B cell (primary cell): ENCODE results near the gene UCN3. TPM values are rescaled to one million over a fixed set of nuclear protein-coding genes. Genes with fewer than 3 reads are reported as not detected.

Experiments used
- ATAC-seq: fragments of 200-7000 bp; cut with Tn5 transposase; one replicate; pipeline ENCODE4 v1.10.0; 2021; ENCODE audit warnings: low read depth, mild to moderate bottlenecking, moderate number of reproducible peaks, moderate library complexity
- CTCF ChIA-PET: fragments of 350-600 bp; sonication (Branson Sonifier 250); formaldehyde crosslinking; loops from one replicate; lab custom pipeline; 2021; ENCODE audit warnings: antibody characterized with exemption, inconsistent platforms; lab: Charles Lee
- POLR2A ChIA-PET: fragments of 350-600 bp; sonication (Branson Sonifier 250); formaldehyde crosslinking; loops from one replicate; lab custom pipeline; 2021; ENCODE audit warnings: antibody characterized with exemption; lab: Charles Lee
- DNase-seq: peaks from one replicate; pipeline ENCODE4 v3.0.0; 2013
- H2AFZ ChIP-seq: 2 replicates; pipeline ENCODE4 v1.6.1; 2012; ENCODE audit warnings: mild to moderate bottlenecking, low read depth, low read length; ENCODE audit not compliant: insufficient read depth, poor library complexity, severe bottlenecking
- H3K27ac ChIP-seq, 2 donors: 1 replicate in 1 of 2; 2 replicates in 1 of 2; pipeline ENCODE4 v1.5.1; 2012 to 2013; ENCODE audit warnings: low read length in 2 of 2, mild to moderate bottlenecking in 2 of 2, moderate library complexity in 1 of 2
- H3K27me3 ChIP-seq, 4 experiments: fragments of 200-600 bp in 1 of 4; sonication (generic) in 1 of 4; replicated peaks in 1 of 4; 1 replicate in 2 of 4; 2 replicates in 2 of 4; pipeline versions ENCODE4 v1.6.1 to v1.7.0; 2013 to 2016; ENCODE audit warnings: low read length in 3 of 4, mild to moderate bottlenecking in 2 of 4, mixed read lengths in 1 of 4, moderate library complexity in 1 of 4; ENCODE audit not compliant: insufficient read depth in 4 of 4, control insufficient read depth in 3 of 4; ENCODE audit errors: control extremely low read depth in 1 of 4
- H3K36me3 ChIP-seq, 2 experiments: replicated peaks in 1 of 2; 1 replicate in 1 of 2; 2 replicates in 1 of 2; pipeline versions ENCODE4 v1.6.1 to v1.7.1; 2013; ENCODE audit warnings: low read length in 1 of 2; ENCODE audit not compliant: insufficient read depth in 2 of 2, control insufficient read depth in 1 of 2; ENCODE audit errors: control extremely low read depth in 1 of 2, extremely low read depth in 1 of 2
- H3K4me1 ChIP-seq, 2 donors: fragments of 200-600 bp in 1 of 2; sonication (generic) in 1 of 2; 1 replicate in 1 of 2; 2 replicates in 1 of 2; pipeline versions ENCODE4 v1.5.1 to v1.6.1; 2013 to 2017; ENCODE audit warnings: low read length in 2 of 2; ENCODE audit not compliant: control insufficient read depth in 2 of 2, insufficient read depth in 2 of 2
- H3K4me2 ChIP-seq: replicated peaks from 2 replicates; pipeline ENCODE3; 2012; ENCODE audit warnings: mild to moderate bottlenecking, low read depth, low read length; ENCODE audit not compliant: poor library complexity, severe bottlenecking
- H3K4me3 ChIP-seq, 5 experiments: fragments of 200-600 bp in 1 of 5; sonication (generic) in 1 of 5; 1 replicate in 3 of 5; 2 replicates in 2 of 5; pipeline versions ENCODE4 v1.5.1 to v1.7.0; 2011 to 2016; ENCODE audit warnings: low read length in 4 of 5, mild to moderate bottlenecking in 4 of 5, low read depth in 2 of 5, control low read depth in 1 of 5, moderate library complexity in 1 of 5; ENCODE audit not compliant: insufficient read depth in 1 of 5; ENCODE audit errors: control extremely low read depth in 1 of 5, extremely low read depth in 1 of 5
- H3K79me2 ChIP-seq: fragments of 200-600 bp; sonication (generic); one replicate; pipeline ENCODE4 v1.6.0; 2016; ENCODE audit warnings: low read length; ENCODE audit not compliant: control insufficient read depth, insufficient read depth
- H3K9ac ChIP-seq: fragments of 200-600 bp; sonication (generic); 2 replicates; pipeline ENCODE4 v1.6.1; 2017; ENCODE audit warnings: mild to moderate bottlenecking, low read length, moderate library complexity
- H3K9me3 ChIP-seq, 3 donors: one replicate each; pipeline versions ENCODE4 v1.6.1 to v1.7.1; 2013; ENCODE audit warnings: low read length in 2 of 3; ENCODE audit not compliant: control insufficient read depth in 2 of 3, insufficient read depth in 1 of 3; ENCODE audit errors: control extremely low read depth in 1 of 3
- H4K20me1 ChIP-seq: 2 replicates; pipeline ENCODE4 v1.6.0; 2012; ENCODE audit warnings: mild to moderate bottlenecking, low read length; ENCODE audit not compliant: insufficient read depth, control insufficient read depth, poor library complexity, severe bottlenecking
- H3K27ac Mint-ChIP-seq: one replicate; pipeline ENCODE4 v1.8.0; 2021; ENCODE audit warnings: mixed read lengths
- H3K27me3 Mint-ChIP-seq: one replicate; pipeline ENCODE4 v1.8.0; 2021; ENCODE audit warnings: mixed read lengths
- H3K4me1 Mint-ChIP-seq: one replicate; pipeline ENCODE4 v1.8.0; 2021; ENCODE audit warnings: mixed read lengths
- H3K4me3 Mint-ChIP-seq: one replicate; pipeline ENCODE4 v1.8.0; 2021; ENCODE audit warnings: mixed read lengths
- H3K9me3 Mint-ChIP-seq: one replicate; pipeline ENCODE4 v1.8.0; 2022; ENCODE audit warnings: mixed read lengths; ENCODE audit not compliant: insufficient read depth
- CTCF ChIP-seq: fragments of 200-600 bp; IDR thresholded peaks from one replicate; pipeline ENCODE4 v1.8.0; 2022; ENCODE audit warnings: antibody characterized with exemption, mild to moderate bottlenecking
- EZH2 ChIP-seq: IDR thresholded peaks from 2 replicates; pipeline ENCODE4 v1.6.1; 2012; ENCODE audit warnings: borderline replicate concordance, low read depth, mild to moderate bottlenecking, moderate library complexity, low read length; ENCODE audit not compliant: insufficient read depth, poor library complexity, severe bottlenecking
- WGBS: methylation state at CpG from one replicate; pipeline ENCODE4 v1.1.5; 2013; ENCODE audit warnings: missing lambda C conversion rate; ENCODE audit not compliant: insufficient coverage; 5-methylcytosine and 5-hydroxymethylcytosine counted together
- intact Hi-C: fragments of 100-400 bp; cut with micrococcal nuclease; formaldehyde crosslinking; loops from one replicate; pipeline ENCODE4 v1.10.0; 2022
- polyA plus RNA-seq: library from polyadenylated mRNA; depleted of rRNA; stranded (reverse); fragments of >200 nt; gene quantifications from 2 replicates; pipeline ENCODE4 v1.2.3, GENCODE V29; 2012
- total RNA-seq, 2 donors: library from RNA; stranded (reverse); fragments of 120-200 nt in 1 of 2; gene quantifications; 1 replicate in 1 of 2; 2 replicates in 1 of 2; pipeline versions ENCODE4 v1.2.3 to v1.2.4, GENCODE V29; 2013 to 2022

UCN3 gene
- total and polyA plus RNA-seq, 2 donors (not counting 1 experiment from before 2014, with no cell fraction given) = not detected

DNA sequence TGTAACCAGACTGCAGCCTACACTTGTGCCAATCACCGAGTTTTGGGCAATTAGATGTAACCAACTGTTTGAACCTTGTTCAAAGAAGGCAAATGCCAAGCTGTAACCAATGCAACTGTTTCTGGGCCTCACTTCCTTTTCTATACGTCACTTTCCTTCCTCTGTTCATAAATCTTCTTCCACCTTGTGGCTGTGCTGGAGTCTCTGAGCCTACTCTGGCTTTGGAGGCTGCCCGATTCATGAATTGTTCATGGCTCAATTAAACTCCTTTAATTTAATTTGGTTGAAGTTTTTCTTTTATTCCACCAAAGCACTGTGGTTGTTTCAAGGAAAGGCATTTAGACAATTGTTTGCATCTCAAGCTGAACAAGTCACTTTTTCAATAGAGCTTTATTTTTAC, 43.5 kb upstream of the UCN3 start:
- Mint-ChIP-seq H3K27me3 (peaks cover 9% of the 10 kb centered on the region), H3K9me3 (no peaks in the 10 kb centered on the region), H3K4me1 (no peaks in the 10 kb centered on the region), H3K4me3 (no peak overlapping the region), H3K27ac (no peak overlapping the region)
- no peaks in the 10 kb centered on the region for H3K4me1 ChIP-seq
- ATAC-seq = no peak
- peaks cover 0 to 5% (median 0%) of the 10 kb centered on the region in 4 experiments for H3K27me3 ChIP-seq
- intact Hi-C loops = no loop called here
- no peak overlapping the region for H3K9ac ChIP-seq
- no peak overlapping the region for H2AFZ ChIP-seq
- no peak overlapping the region for H3K27ac ChIP-seq
- H3K4me2 ChIP-seq = no peak overlapping the region
- H3K4me3 ChIP-seq = no peak overlapping the region
- no peaks in the 10 kb centered on the region for H4K20me1 ChIP-seq
- WGBS = 85% methylated on average over 1 of the region's 3 CpGs
- ChIA-PET POLR2A (no interaction called here), CTCF (no interaction called here)
- DNase-seq = no peak
- no peaks in the 10 kb centered on the region for H3K36me3 ChIP-seq
- TF ChIP-seq CTCF (no peak), EZH2 (no peak)
- no peaks in the 10 kb centered on the region for H3K9me3 ChIP-seq
- H3K79me2 ChIP-seq = no peaks in the 10 kb centered on the region

- Histone ChIP-seq H3K4me2 (no peak overlapping the region), H2AFZ (no peak overlapping the region), H3K79me2 (no peaks in the 10 kb centered on the region), H3K27ac (no peak overlapping the region), H3K4me3 (no peak overlapping the region), H3K9ac (no peak overlapping the region), H3K27me3 (peaks cover 0 to 2% (median 0%) of the 10 kb centered on the region in 4 experiments), H3K9me3 (no peaks in the 10 kb centered on the region), H4K20me1 (no peaks in the 10 kb centered on the region), H3K4me1 (no peaks in the 10 kb centered on the region), H3K36me3 (no peaks in the 10 kb centered on the region)
- WGBS = 83% methylated on average over 4 of the region's 4 CpGs
- H3K9me3 Mint-ChIP-seq = no peaks in the 10 kb centered on the region
- no peaks in the 10 kb centered on the region for H3K4me1 Mint-ChIP-seq
- H3K27me3 Mint-ChIP-seq = peaks cover 9% of the 10 kb centered on the region
- TF ChIP-seq CTCF = no peak
- no peak for TF ChIP-seq EZH2
- ChIA-PET CTCF (no interaction called here), POLR2A (no interaction called here)
- no peak overlapping the region for H3K4me3 Mint-ChIP-seq
- no peak overlapping the region for H3K27ac Mint-ChIP-seq
- no peak for ATAC-seq
- intact Hi-C loops = no loop called here
- DNase-seq = no peak
Measured at GRCh38 chr10:5323446-5323845, 41.3 kb upstream of the UCN3 start.
